MM.1S (cell line): ENCODE data around the gene HACL1.

Experiments
- EZH2phosphoT487 ChIP-seq: fragments of 300-600 bp; sonication (generic); IDR thresholded peaks from 2 replicates; pipeline ENCODE4 v1.6.1; 2018; ENCODE audit warnings: antibody characterized with exemption, low read length
- TF ChIP-seq, protein P1 (sequence below): fragments of 300-600 bp; sonication (generic); IDR thresholded peaks from 2 replicates; pipeline ENCODE4 v1.5.1; 2016; ENCODE audit warnings: antibody characterized with exemption, low read length, mixed read lengths

DNA sequence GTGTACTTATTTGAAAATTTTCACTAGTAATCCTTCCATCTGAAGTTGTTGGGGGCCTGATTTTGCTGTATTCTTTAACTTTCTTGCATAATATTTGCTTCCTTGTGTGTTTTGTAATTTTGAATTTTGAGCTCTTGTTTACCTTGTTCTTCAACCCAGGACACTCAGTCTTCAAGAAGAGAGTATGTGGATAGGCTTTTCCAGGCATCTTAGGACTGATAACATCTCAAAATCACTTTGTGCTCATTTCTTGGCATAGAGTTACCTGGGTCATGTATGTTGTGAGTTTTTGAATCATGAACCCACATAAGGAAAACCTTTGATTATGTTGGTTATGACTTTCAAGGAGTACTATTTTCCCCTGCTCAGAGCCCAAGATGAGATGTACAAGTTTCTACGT is 13.6 kb upstream of the HACL1 start:
- TF ChIP-seq EZH2phosphoT487, result no peak
- TF ChIP-seq, protein P1, sequence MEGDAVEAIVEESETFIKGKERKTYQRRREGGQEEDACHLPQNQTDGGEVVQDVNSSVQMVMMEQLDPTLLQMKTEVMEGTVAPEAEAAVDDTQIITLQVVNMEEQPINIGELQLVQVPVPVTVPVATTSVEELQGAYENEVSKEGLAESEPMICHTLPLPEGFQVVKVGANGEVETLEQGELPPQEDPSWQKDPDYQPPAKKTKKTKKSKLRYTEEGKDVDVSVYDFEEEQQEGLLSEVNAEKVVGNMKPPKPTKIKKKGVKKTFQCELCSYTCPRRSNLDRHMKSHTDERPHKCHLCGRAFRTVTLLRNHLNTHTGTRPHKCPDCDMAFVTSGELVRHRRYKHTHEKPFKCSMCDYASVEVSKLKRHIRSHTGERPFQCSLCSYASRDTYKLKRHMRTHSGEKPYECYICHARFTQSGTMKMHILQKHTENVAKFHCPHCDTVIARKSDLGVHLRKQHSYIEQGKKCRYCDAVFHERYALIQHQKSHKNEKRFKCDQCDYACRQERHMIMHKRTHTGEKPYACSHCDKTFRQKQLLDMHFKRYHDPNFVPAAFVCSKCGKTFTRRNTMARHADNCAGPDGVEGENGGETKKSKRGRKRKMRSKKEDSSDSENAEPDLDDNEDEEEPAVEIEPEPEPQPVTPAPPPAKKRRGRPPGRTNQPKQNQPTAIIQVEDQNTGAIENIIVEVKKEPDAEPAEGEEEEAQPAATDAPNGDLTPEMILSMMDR, result no peak
